Astrocyte of the cerebellum (primary cell): ENCODE data around the gene SH3GL3.

Experiments used
- DNase-seq: peaks from one replicate; pipeline ENCODE4 v3.0.0-alpha.2; 2011; ENCODE audit warnings: low read depth
- H3K4me3 ChIP-seq: 2 replicates; pipeline ENCODE4 v1.5.1; 2011; ENCODE audit warnings: mild to moderate bottlenecking, low read depth, low read length, moderate library complexity
- in situ Hi-C: cut with HindIII; loops from 2 replicates; pipeline ENCODE4 v1.10.0; 2017; ENCODE audit warnings: low sequenced_read_pairs
- TF ChIP-seq, protein P1 (sequence below): IDR thresholded peaks from 2 replicates; pipeline ENCODE4 v1.5.1; 2012; ENCODE audit warnings: low read length, low read depth, moderate library complexity, mild to moderate bottlenecking; ENCODE audit errors: missing control alignments

The SH3GL3 gene

DNA sequence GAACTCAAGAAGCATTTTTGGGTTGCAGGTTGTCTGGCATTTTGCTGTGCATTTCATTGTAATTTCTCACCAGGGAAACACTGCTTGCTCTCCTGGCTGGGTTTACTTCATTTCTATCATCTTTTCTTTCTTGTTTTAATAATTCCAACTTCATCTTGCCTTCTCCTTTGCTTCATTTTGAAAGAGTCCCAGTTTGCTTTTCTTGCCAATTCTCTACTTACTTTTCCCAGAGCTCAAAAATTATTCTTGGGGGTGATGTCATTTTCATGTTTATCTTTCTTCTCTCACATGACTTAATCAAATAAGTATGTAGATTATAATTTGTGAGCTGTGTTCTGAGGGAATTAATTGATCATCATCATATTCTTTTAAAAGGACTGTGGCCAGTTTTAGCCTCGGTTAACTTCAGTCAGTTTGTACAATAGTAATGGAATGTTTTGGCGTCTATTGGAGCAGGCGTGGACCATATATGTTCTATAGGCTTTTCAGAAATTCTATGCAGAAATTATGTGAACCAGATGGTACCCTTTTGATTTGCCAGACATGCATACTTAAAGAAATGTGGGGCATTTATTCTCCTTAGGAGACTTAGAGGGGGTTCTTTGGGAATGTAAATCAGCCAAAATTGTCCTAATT, 30.1 kb downstream of the SH3GL3 start:
- H3K4me3 ChIP-seq, result no peak overlapping the region
- DNase-seq, result no peak
- in situ Hi-C loops, result no loop called here
- TF ChIP-seq, protein P1, sequence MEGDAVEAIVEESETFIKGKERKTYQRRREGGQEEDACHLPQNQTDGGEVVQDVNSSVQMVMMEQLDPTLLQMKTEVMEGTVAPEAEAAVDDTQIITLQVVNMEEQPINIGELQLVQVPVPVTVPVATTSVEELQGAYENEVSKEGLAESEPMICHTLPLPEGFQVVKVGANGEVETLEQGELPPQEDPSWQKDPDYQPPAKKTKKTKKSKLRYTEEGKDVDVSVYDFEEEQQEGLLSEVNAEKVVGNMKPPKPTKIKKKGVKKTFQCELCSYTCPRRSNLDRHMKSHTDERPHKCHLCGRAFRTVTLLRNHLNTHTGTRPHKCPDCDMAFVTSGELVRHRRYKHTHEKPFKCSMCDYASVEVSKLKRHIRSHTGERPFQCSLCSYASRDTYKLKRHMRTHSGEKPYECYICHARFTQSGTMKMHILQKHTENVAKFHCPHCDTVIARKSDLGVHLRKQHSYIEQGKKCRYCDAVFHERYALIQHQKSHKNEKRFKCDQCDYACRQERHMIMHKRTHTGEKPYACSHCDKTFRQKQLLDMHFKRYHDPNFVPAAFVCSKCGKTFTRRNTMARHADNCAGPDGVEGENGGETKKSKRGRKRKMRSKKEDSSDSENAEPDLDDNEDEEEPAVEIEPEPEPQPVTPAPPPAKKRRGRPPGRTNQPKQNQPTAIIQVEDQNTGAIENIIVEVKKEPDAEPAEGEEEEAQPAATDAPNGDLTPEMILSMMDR, result no peak

DNA sequence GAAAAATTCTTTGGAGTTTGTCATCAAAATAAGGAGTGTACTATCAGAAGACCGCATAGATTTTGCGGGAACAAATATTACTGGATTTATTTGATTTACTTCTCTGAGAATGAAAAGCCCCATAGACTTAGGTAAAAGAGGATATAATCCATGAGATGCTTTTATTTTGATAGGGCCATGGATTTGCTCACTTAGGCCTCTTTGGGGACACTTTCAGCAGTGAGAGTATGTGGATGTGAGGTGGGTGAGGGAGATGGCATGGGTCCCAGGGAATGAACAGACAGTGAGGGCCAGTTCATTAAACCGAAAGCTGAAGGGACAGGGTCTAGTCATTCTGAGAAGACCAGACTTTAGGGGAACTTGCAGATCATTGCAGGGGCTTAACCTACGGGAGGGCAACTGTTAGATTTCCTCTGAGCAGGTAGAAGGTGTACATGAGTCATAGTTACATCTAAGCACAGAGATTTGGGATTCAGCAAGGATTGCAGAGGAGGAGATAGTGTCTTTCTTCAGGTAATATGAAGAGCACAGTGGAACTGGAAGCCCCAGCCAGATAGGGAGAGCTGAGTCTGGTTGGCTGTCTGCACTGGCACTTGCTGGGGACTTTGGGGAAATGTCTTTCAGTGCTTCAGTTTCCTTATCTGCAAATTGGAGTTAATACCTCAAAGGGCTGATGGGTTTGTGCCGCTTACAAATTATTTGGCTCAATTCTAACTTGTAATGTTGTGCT, 30.8 kb downstream of the SH3GL3 start:
- no peak overlapping the region for H3K4me3 ChIP-seq
- in situ Hi-C loops, result no loop called here
- TF ChIP-seq, protein P1, result no peak
- no peak for DNase-seq

DNA sequence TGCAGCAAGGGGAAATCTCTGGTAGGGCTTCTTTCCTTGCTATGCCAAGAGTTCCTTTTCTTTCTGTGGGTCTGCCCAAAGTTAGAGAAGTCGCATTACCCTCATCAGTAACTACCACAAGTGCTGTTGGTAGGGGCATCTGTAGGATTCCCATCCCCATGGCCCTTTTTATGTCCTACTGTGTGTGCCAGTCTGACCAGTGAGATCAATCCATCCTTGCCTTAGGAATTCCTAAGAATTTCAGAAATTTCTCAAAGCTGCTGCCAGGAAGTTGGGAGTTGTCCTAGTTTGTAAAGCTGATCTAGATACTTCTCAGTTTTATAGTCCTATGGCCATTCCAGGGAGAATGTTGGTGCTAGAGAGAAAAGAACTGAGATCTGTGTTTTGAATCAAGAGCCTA, 36.5 kb downstream of the SH3GL3 start:
- in situ Hi-C loops, result no loop called here
- no peak for DNase-seq
- no peak overlapping the region for H3K4me3 ChIP-seq
- TF ChIP-seq, protein P1, result no peak

DNA sequence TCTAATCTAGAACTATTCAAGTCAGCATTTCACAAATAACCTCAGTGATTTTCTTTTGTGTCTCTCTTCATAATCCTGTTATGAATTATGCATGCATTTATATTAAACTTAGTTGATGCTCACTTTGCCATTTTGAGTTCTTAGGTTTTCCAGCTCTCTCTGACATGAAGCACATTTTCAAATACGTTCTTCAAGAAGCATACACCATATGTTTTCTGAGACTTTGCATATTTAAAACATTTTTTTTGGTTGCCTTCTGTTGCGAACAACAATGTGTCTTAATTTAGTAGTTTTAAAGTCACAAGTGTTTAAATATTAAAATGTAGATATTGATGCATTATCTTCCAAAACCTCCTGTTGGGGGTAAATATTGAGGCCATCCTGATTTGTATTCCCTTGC, 37.5 kb downstream of the SH3GL3 start:
- in situ Hi-C loops, result no loop called here
- DNase-seq, result no peak
- TF ChIP-seq, protein P1, result no peak
- H3K4me3 ChIP-seq, result no peak overlapping the region

DNA sequence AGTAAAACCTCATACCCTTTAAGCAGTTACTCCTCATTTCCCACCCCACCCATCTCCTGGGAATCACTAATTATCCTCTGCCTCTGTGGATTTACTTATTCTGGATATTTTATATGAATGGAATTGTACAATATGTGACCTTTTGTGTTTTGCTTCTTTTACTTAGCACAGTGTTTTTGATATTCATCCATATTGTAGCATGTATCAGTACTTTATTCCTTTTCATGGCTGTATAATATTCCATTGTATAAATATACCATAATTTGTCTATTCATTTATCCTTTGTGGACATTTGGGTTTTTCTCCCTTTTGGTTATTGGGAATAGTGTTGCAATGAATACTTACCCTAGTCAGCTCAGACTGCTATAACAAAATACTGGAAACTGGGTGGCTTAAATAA, 39.2 kb downstream of the SH3GL3 start:
- no peak for DNase-seq
- TF ChIP-seq, protein P1, result no peak
- in situ Hi-C loops, result no loop called here
- H3K4me3 ChIP-seq, result no peak overlapping the region

DNA sequence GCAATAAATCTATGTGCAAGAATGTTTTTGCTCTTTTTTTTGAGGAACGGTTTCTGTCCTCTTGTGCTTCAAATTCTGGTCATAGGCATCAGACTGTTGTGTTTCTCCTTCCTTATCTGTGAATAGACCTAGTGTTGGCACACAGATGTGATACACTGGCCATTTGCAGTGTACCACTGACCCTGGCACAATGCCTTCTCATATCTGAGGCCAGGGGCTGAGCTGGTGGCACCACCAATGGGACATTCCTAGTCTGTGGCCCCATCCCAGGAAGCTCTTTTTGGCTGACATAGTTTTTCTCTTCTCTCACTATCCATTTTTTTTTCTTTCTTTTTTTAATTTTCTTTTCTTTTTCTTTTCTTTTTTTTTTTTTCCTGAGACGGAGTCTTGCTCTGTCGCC, 40.4 kb downstream of the SH3GL3 start:
- no peak for DNase-seq
- no peak overlapping the region for H3K4me3 ChIP-seq
- TF ChIP-seq, protein P1, result no peak
- in situ Hi-C loops, result no loop called here
